IMR-90 (cell line): ENCODE results near the gene TMEM19.

Experiments used
- BHLHE40 ChIP-seq: fragments of 150-350 bp; IDR thresholded peaks from 2 replicates; pipeline ENCODE4 v1.6.1; 2016; ENCODE audit warnings: mild to moderate bottlenecking, low read depth, low read length
- CHD1 ChIP-seq: IDR thresholded peaks from 2 replicates; pipeline ENCODE4 v1.6.1; 2012; ENCODE audit warnings: low read depth, low read length, improper control_type of control experiment
- MAZ ChIP-seq: IDR thresholded peaks from 2 replicates; pipeline ENCODE4 v1.6.1; 2012; ENCODE audit warnings: low read depth, mild to moderate bottlenecking, low read length, improper control_type of control experiment, moderate library complexity, borderline replicate concordance
- POLR2A ChIP-seq: IDR thresholded peaks from 2 replicates; pipeline ENCODE4 v1.6.1; 2012; ENCODE audit warnings: mild to moderate bottlenecking, low read depth, low read length
- RAD21 ChIP-seq: IDR thresholded peaks from 2 replicates; pipeline ENCODE4 v1.6.1; 2012; ENCODE audit warnings: low read length, improper control_type of control experiment
- RFX5 ChIP-seq: IDR thresholded peaks from 2 replicates; pipeline ENCODE4 v1.8.0; 2012; ENCODE audit warnings: low read depth, mild to moderate bottlenecking, low read length, moderate library complexity
- SMC3 ChIP-seq: fragments of 150-350 bp; IDR thresholded peaks from 2 replicates; pipeline ENCODE4 v1.6.1; 2016; ENCODE audit warnings: low read depth, mild to moderate bottlenecking, antibody characterized with exemption, low read length, moderate library complexity
- TF ChIP-seq, protein P1 (sequence below): fragments of 150-350 bp; IDR thresholded peaks from 2 replicates; pipeline ENCODE4 v1.6.1; 2017; ENCODE audit warnings: mild to moderate bottlenecking, antibody characterized with exemption, low read length, low read depth
- TF ChIP-seq, protein P2 (sequence below): conservative IDR thresholded peaks from 2 replicates; pipeline ENCODE4 v1.5.1; 2012; ENCODE audit warnings: mild to moderate bottlenecking, low read depth, low read length, improper control_type of control experiment

DNA sequence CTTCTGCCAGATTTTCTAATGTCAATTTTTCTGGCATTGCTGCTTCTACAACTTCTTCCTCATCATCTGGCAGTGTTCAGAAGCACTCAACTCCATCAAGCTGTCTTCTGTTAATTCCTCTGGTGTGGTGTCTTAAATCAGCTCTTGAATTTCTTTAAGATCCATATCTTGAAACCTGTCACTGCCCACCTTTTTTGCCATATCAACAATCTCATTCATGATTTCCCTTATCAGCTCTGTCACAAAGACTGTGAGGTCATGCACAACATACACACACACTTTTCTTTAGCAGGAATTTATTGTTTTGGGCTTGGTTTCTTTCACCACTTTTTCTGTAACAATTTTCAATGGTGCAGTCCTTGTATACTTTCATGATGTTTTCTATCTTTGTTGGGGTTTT lies 14.6 kb upstream of the TMEM19 start:
- TF ChIP-seq, protein P1, sequence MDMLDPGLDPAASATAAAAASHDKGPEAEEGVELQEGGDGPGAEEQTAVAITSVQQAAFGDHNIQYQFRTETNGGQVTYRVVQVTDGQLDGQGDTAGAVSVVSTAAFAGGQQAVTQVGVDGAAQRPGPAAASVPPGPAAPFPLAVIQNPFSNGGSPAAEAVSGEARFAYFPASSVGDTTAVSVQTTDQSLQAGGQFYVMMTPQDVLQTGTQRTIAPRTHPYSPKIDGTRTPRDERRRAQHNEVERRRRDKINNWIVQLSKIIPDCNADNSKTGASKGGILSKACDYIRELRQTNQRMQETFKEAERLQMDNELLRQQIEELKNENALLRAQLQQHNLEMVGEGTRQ: no peak
- TF ChIP-seq, protein P2, sequence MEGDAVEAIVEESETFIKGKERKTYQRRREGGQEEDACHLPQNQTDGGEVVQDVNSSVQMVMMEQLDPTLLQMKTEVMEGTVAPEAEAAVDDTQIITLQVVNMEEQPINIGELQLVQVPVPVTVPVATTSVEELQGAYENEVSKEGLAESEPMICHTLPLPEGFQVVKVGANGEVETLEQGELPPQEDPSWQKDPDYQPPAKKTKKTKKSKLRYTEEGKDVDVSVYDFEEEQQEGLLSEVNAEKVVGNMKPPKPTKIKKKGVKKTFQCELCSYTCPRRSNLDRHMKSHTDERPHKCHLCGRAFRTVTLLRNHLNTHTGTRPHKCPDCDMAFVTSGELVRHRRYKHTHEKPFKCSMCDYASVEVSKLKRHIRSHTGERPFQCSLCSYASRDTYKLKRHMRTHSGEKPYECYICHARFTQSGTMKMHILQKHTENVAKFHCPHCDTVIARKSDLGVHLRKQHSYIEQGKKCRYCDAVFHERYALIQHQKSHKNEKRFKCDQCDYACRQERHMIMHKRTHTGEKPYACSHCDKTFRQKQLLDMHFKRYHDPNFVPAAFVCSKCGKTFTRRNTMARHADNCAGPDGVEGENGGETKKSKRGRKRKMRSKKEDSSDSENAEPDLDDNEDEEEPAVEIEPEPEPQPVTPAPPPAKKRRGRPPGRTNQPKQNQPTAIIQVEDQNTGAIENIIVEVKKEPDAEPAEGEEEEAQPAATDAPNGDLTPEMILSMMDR: no peak
- TF ChIP-seq MAZ (no peak), CHD1 (no peak), POLR2A (no peak), SMC3 (no peak), RAD21 (no peak), BHLHE40 (no peak), RFX5 (no peak)
